SK-N-SH (cell line): ENCODE results near the gene UBASH3B. TPM values are rescaled to one million over a fixed set of nuclear protein-coding genes. Genes with fewer than 3 reads are reported as not detected.

ENCODE experiments used
- CTCF ChIA-PET: fragments of 300-600, 350-600 bp; formaldehyde crosslinking; extraction: SDS; loops from one replicate; lab custom pipeline; 2021; lab: Yijun Ruan, JAX
- POLR2A ChIA-PET: fragments of 350-600 bp; sonication (Branson Sonifier 250); formaldehyde crosslinking; extraction: SDS; loops from one replicate; lab custom pipeline; 2020; ENCODE audit warnings: antibody characterized with exemption, inconsistent platforms; lab: Yijun Ruan, JAX
- DNase-seq: peaks from one replicate; pipeline ENCODE4 v3.0.0; 2012
- H2AFZ ChIP-seq: fragments of 200-600 bp; sonication (generic); 2 replicates; pipeline ENCODE4 v1.8.1; 2016; ENCODE audit warnings: antibody characterized with exemption, mild to moderate bottlenecking, low read depth
- H3F3A ChIP-seq: fragments of 200-600 bp; sonication (generic); replicated peaks from 2 replicates; pipeline ENCODE3; 2016; ENCODE audit warnings: antibody characterized with exemption, mild to moderate bottlenecking; ENCODE audit not compliant: insufficient read depth
- H3K27ac ChIP-seq, 2 experiments: fragments of 200-500 bp in 1 of 2; fragments of 200-600 bp in 1 of 2; sonication (Bioruptor generic) in 1 of 2; sonication (generic), shearing (Covaris generic) in 1 of 2; 2 replicates each; pipeline versions ENCODE4 v1.5.1 to v1.6.1; 2014 to 2016; ENCODE audit warnings: low read depth in 2 of 2, inconsistent platforms in 1 of 2, low read length in 1 of 2, mild to moderate bottlenecking in 1 of 2, mixed read lengths in 1 of 2
- H3K27me3 ChIP-seq: fragments of 200-600 bp; sonication (generic), shearing (Covaris generic); 2 replicates; pipeline ENCODE4 v1.6.1; 2016; ENCODE audit warnings: mixed run types; ENCODE audit not compliant: insufficient read depth
- H3K36me3 ChIP-seq, 2 experiments: fragments of 200-500 bp in 1 of 2; fragments of 200-600 bp in 1 of 2; sonication (Bioruptor generic) in 1 of 2; sonication (generic) in 1 of 2; replicated peaks in 1 of 2; 2 replicates each; pipeline versions ENCODE3 to v1.5.1; 2014 to 2016; ENCODE audit warnings: low read length in 1 of 2, mild to moderate bottlenecking in 1 of 2; ENCODE audit not compliant: insufficient read depth in 2 of 2, control insufficient read depth in 1 of 2
- H3K4me1 ChIP-seq, 2 experiments: fragments of 200-500 bp in 1 of 2; fragments of 200-600 bp in 1 of 2; sonication (Bioruptor generic) in 1 of 2; sonication (generic), shearing (Covaris generic) in 1 of 2; 2 replicates each; pipeline versions ENCODE4 v1.5.1 to v1.6.1; 2014 to 2016; ENCODE audit warnings: low read depth in 1 of 2, low read length in 1 of 2, mixed run types in 1 of 2; ENCODE audit not compliant: insufficient read depth in 2 of 2, control insufficient read depth in 1 of 2
- H3K4me2 ChIP-seq: fragments of 200-600 bp; sonication (generic), shearing (Covaris generic); 2 replicates; pipeline ENCODE4 v1.6.1; 2017; ENCODE audit warnings: mixed run types
- H3K4me3 ChIP-seq, 2 experiments: fragments of 200-500 bp in 1 of 2; fragments of 200-600 bp in 1 of 2; sonication (Bioruptor generic) in 1 of 2; sonication (generic), shearing (Covaris generic) in 1 of 2; 2 replicates each; pipeline versions ENCODE4 v1.5.1 to v1.8.1; 2014 to 2016; ENCODE audit warnings: low read depth in 2 of 2, inconsistent platforms in 1 of 2, low read length in 1 of 2, mild to moderate bottlenecking in 1 of 2, mixed read lengths in 1 of 2, moderate library complexity in 1 of 2
- H3K79me2 ChIP-seq: fragments of 200-600 bp; sonication (generic); 2 replicates; pipeline ENCODE4 v1.8.1; 2017; ENCODE audit warnings: mild to moderate bottlenecking; ENCODE audit not compliant: insufficient read depth
- H3K9ac ChIP-seq: fragments of 200-600 bp; sonication (generic); 2 replicates; pipeline ENCODE4 v1.6.1; 2017; ENCODE audit warnings: mixed run types
- H3K9me2 ChIP-seq: fragments of 200-600 bp; sonication (generic); 2 replicates; pipeline ENCODE4 v1.6.1; 2017; ENCODE audit warnings: mixed run types
- H3K9me3 ChIP-seq: fragments of 200-600 bp; sonication (generic); 2 replicates; pipeline ENCODE4 v1.6.1; 2017; ENCODE audit warnings: mixed run types, mild to moderate bottlenecking, moderate library complexity
- H4K20me1 ChIP-seq: fragments of 200-600 bp; sonication (generic); 2 replicates; pipeline ENCODE4 v1.6.1; 2017; ENCODE audit warnings: mild to moderate bottlenecking, mixed run types; ENCODE audit not compliant: insufficient read depth
- CHD2 ChIP-seq: fragments of 150-350 bp; IDR thresholded peaks from 2 replicates; pipeline ENCODE4 v1.6.1; 2018; ENCODE audit warnings: low read length; ENCODE audit not compliant: partially characterized antibody
- CTCF ChIP-seq: fragments of 200-600 bp; sonication (generic); IDR thresholded peaks from 2 replicates; pipeline ENCODE4 v1.6.1; 2017; ENCODE audit warnings: antibody characterized with exemption, mild to moderate bottlenecking, moderate library complexity
- ELF1 ChIP-seq: IDR thresholded peaks from 2 replicates; pipeline ENCODE4 v1.4.0; 2012
- EZH2phosphoT487 ChIP-seq: fragments of 200-600 bp; sonication (generic); IDR thresholded peaks from 2 replicates; pipeline ENCODE4 v1.6.1; 2017; ENCODE audit warnings: low read depth, mixed run types, mild to moderate bottlenecking, antibody characterized with exemption, moderate library complexity, borderline replicate concordance
- FOSL2 ChIP-seq: IDR thresholded peaks from 2 replicates; pipeline ENCODE4 v1.4.0; 2012; ENCODE audit warnings: low read depth, mild to moderate bottlenecking, moderate library complexity, borderline replicate concordance
- FOXJ3 ChIP-seq: sonication (generic); formaldehyde crosslinking; IDR thresholded peaks from 2 replicates; pipeline ENCODE4 v1.5.1; 2020; ENCODE audit warnings: mild to moderate bottlenecking, missing genetic modification reagents
- FOXM1 ChIP-seq: IDR thresholded peaks from 2 replicates; pipeline ENCODE4 v1.4.0; 2012; ENCODE audit warnings: low read depth, mild to moderate bottlenecking
- GABPA ChIP-seq: IDR thresholded peaks from 2 replicates; pipeline ENCODE4 v1.4.0; 2012; ENCODE audit warnings: low read depth, mild to moderate bottlenecking
- GATA2 ChIP-seq: sonication (generic); formaldehyde crosslinking; IDR thresholded peaks from 2 replicates; pipeline ENCODE4 v1.5.0; 2020; ENCODE audit warnings: mild to moderate bottlenecking, missing genetic modification reagents
- IRF3 ChIP-seq: fragments of 150-350 bp; IDR thresholded peaks from 2 replicates; pipeline ENCODE4 v1.6.1; 2016; ENCODE audit warnings: mild to moderate bottlenecking, low read depth, low read length
- MAX ChIP-seq: IDR thresholded peaks from 2 replicates; pipeline ENCODE4 v1.4.0; 2012; ENCODE audit warnings: low read depth
- MXI1 ChIP-seq: IDR thresholded peaks from 2 replicates; pipeline ENCODE4 v1.6.1; 2012; ENCODE audit warnings: mild to moderate bottlenecking, low read depth, low read length, improper control_type of control experiment
- NRF1 ChIP-seq: IDR thresholded peaks from 2 replicates; pipeline ENCODE4 v1.6.1; 2012; ENCODE audit warnings: low read depth, mild to moderate bottlenecking, low read length
- PBX3 ChIP-seq: IDR thresholded peaks from 2 replicates; pipeline ENCODE4; 2012
- POLR2AphosphoS5 ChIP-seq: IDR thresholded peaks from 2 replicates; pipeline ENCODE4 v1.6.1; 2012; ENCODE audit warnings: low read depth, low read length
- RCOR1 ChIP-seq: fragments of 150-350 bp; IDR thresholded peaks from 2 replicates; pipeline ENCODE4 v1.6.1; 2017; ENCODE audit warnings: antibody characterized with exemption, low read length
- RFX5 ChIP-seq: IDR thresholded peaks from 2 replicates; pipeline ENCODE4 v1.6.1; 2012; ENCODE audit warnings: mild to moderate bottlenecking, improper control_type of control experiment, low read length
- RXRA ChIP-seq: IDR thresholded peaks from 2 replicates; pipeline ENCODE4 v1.4.0; 2012; ENCODE audit warnings: low read depth, mild to moderate bottlenecking, borderline replicate concordance
- SIN3A ChIP-seq: IDR thresholded peaks from 2 replicates; pipeline ENCODE4 v1.6.1; 2012; ENCODE audit warnings: low read depth, mild to moderate bottlenecking, low read length, moderate library complexity, borderline replicate concordance
- TAF1 ChIP-seq: IDR thresholded peaks from 2 replicates; pipeline ENCODE4 v1.6.1; 2012; ENCODE audit warnings: low read depth, mild to moderate bottlenecking, low read length, moderate library complexity, borderline replicate concordance
- TEAD4 ChIP-seq: IDR thresholded peaks from 2 replicates; pipeline ENCODE4 v1.4.0; 2012; ENCODE audit warnings: mild to moderate bottlenecking, borderline replicate concordance; ENCODE audit not compliant: insufficient read depth
- YY1 ChIP-seq: IDR thresholded peaks from 2 replicates; pipeline ENCODE4 v1.4.0; 2012; ENCODE audit warnings: low read depth, mild to moderate bottlenecking
- ZBTB33 ChIP-seq: IDR thresholded peaks from 2 replicates; pipeline ENCODE4 v1.4.0; 2012; ENCODE audit warnings: low read depth, borderline replicate concordance
- WGBS: methylation state at CpG from one replicate; pipeline ENCODE4 v1.1.6; 2017; ENCODE audit warnings: low lambda C conversion rate; 5-methylcytosine and 5-hydroxymethylcytosine counted together
- polyA plus RNA-seq, 3 experiments: library from polyadenylated mRNA; depleted of rRNA; stranded (reverse); fragments of >200 nt; gene quantifications; 2 replicates each; pipeline ENCODE4 v1.2.3, GENCODE V29; 2012
- TF ChIP-seq, protein P1 (sequence below): IDR thresholded peaks from 2 replicates; pipeline ENCODE4 v1.4.0; 2012; ENCODE audit warnings: low read depth, borderline replicate concordance
- TF ChIP-seq, protein P2 (sequence below): fragments of 150-350 bp; IDR thresholded peaks from 2 replicates; pipeline ENCODE4 v1.6.1; 2017; ENCODE audit warnings: antibody characterized with exemption, low read length, low read depth, borderline replicate concordance

UBASH3B gene
- polyA plus RNA-seq, 1 of the 3 experiments (the other 2 are of a cell fraction), result 10.4 TPM

GRCh38 chr11:122711831-122712381 lies 56.4 kb downstream of the UBASH3B start:
- Histone ChIP-seq H3K4me2 (peak overlapping the region; percentile 66), H3K79me2 (peaks cover 63% of the 10 kb centered on the region; the same call in 1 of the 2 replicates), H4K20me1 (0 out of 2 replicates have a peak, but pooled peaks cover 3% of the 10 kb centered on the region), H3K4me1 (peaks cover 11 to 45% of the 10 kb centered on the region in 2 experiments; a peak in 3 of 4 replicates), H3F3A (peaks cover 26% of the 10 kb centered on the region), H3K27ac (peak overlapping the region; percentile 64 to 82), H3K9me3 (no peaks in the 10 kb centered on the region), H3K27me3 (no peaks in the 10 kb centered on the region), H3K9ac (no peak overlapping the region; the same call in 1 of the 2 replicates), H2AFZ (no peak overlapping the region), H3K9me2 (no peaks in the 10 kb centered on the region), H3K36me3 (no peaks in the 10 kb centered on the region), H3K4me3 (no peak overlapping the region)
- POLR2A ChIA-PET, result no interaction called here
- 16% methylated on average over 5 of the region's 5 CpGs for WGBS
- CTCF ChIA-PET, result interaction anchor here (0.6 to 2.6 kb wide), 14 partner anchors 10 to 152 kb away, joined by 3 to 13 read pairs (median 3); no protein-coding TSS in a partner anchor
- peak; percentile 67 for DNase-seq
- TF ChIP-seq TAF1 (no peak), SIN3A (no peak), RCOR1 (no peak; the same call in 1 of the 2 replicates), YY1 (no peak), IRF3 (no peak), CTCF (peak; percentile 48), POLR2AphosphoS5 (0 out of 2 replicates have a peak, but pooled peaks have one; percentile 27), RFX5 (no peak), GATA2 (CRISPR knock-in tag) (peak; percentile 30; the same call in 1 of the 2 replicates), FOSL2 (peak; percentile 33; the same call in 1 of the 2 replicates), MXI1 (peak; percentile 43; the same call in 1 of the 2 replicates), RXRA (no peak), FOXM1 (no peak), CHD2 (peak; percentile 61), TEAD4 (0 out of 2 replicates have a peak, but pooled peaks have one; percentile 50), FOXJ3 (CRISPR knock-in tag) (no peak), EZH2phosphoT487 (no peak), ELF1 (no peak), ZBTB33 (no peak), PBX3 (peak; percentile 65), MAX (peak; percentile 34; the same call in 1 of the 2 replicates), GABPA (no peak), NRF1 (no peak)
- TF ChIP-seq, protein P1, sequence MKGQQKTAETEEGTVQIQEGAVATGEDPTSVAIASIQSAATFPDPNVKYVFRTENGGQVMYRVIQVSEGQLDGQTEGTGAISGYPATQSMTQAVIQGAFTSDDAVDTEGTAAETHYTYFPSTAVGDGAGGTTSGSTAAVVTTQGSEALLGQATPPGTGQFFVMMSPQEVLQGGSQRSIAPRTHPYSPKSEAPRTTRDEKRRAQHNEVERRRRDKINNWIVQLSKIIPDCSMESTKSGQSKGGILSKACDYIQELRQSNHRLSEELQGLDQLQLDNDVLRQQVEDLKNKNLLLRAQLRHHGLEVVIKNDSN, result no peak
- TF ChIP-seq, protein P2, sequence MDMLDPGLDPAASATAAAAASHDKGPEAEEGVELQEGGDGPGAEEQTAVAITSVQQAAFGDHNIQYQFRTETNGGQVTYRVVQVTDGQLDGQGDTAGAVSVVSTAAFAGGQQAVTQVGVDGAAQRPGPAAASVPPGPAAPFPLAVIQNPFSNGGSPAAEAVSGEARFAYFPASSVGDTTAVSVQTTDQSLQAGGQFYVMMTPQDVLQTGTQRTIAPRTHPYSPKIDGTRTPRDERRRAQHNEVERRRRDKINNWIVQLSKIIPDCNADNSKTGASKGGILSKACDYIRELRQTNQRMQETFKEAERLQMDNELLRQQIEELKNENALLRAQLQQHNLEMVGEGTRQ, result no peak
